H9 (cell line): Measurements from ENCODE around the gene ST6GALNAC2. TPM values are rescaled to one million over a fixed set of nuclear protein-coding genes. Genes with fewer than 3 reads are reported as not detected.

ENCODE experiments used
- DNase-seq: peaks from one replicate; pipeline ENCODE4 v3.0.0-alpha.2; 2017
- H2AFZ ChIP-seq: one replicate; pipeline ENCODE4 v1.6.1; 2013; ENCODE audit warnings: mild to moderate bottlenecking, low read length, control low read depth, moderate library complexity
- H2AK5ac ChIP-seq: 2 replicates; pipeline ENCODE4 v1.6.1; 2013; ENCODE audit warnings: low read length, control low read depth, mixed read lengths; ENCODE audit not compliant: insufficient read length
- H2BK120ac ChIP-seq: one replicate; pipeline ENCODE4 v1.6.1; 2013; ENCODE audit warnings: low read depth, mild to moderate bottlenecking, low read length, control low read depth, inconsistent platforms; ENCODE audit not compliant: poor library complexity, severe bottlenecking
- H2BK12ac ChIP-seq: 2 replicates; pipeline ENCODE4 v1.6.1; 2013; ENCODE audit warnings: low read length, control low read depth, mixed read lengths, low read depth; ENCODE audit not compliant: insufficient read length
- H2BK15ac ChIP-seq: 2 replicates; pipeline ENCODE4 v1.6.1; 2013; ENCODE audit warnings: low read depth, low read length, control low read depth
- H2BK20ac ChIP-seq: one replicate; pipeline ENCODE4 v1.6.1; 2013; ENCODE audit warnings: low read depth, mild to moderate bottlenecking, low read length, control low read depth, inconsistent platforms; ENCODE audit not compliant: poor library complexity, severe bottlenecking
- H2BK5ac ChIP-seq: 2 replicates; pipeline ENCODE4 v1.6.1; 2013; ENCODE audit warnings: low read length, control low read depth, mixed read lengths; ENCODE audit not compliant: insufficient read length
- H3K14ac ChIP-seq: 2 replicates; pipeline ENCODE4 v1.6.1; 2013; ENCODE audit warnings: low read length, control low read depth; ENCODE audit not compliant: insufficient read depth
- H3K18ac ChIP-seq: 2 replicates; pipeline ENCODE4 v1.6.1; 2013; ENCODE audit warnings: low read depth, mild to moderate bottlenecking, mixed read lengths, low read length, control low read depth; ENCODE audit not compliant: insufficient read length
- H3K23ac ChIP-seq: 2 replicates; pipeline ENCODE4 v1.6.1; 2013; ENCODE audit warnings: low read length, control low read depth, mixed read lengths, low read depth; ENCODE audit not compliant: insufficient read length
- H3K23me2 ChIP-seq: 2 replicates; pipeline ENCODE4 v1.6.1; 2013; ENCODE audit warnings: low read depth, mild to moderate bottlenecking, mixed read lengths, low read length, control low read depth; ENCODE audit not compliant: insufficient read length, poor library complexity, severe bottlenecking
- H3K27ac ChIP-seq: 2 replicates; pipeline ENCODE4 v1.5.1; 2013; ENCODE audit warnings: low read length, control low read depth, mixed read lengths, low read depth; ENCODE audit not compliant: insufficient read length
- H3K27me3 ChIP-seq: 2 replicates; pipeline ENCODE4 v1.6.1; 2013; ENCODE audit warnings: low read length, control low read depth, inconsistent platforms; ENCODE audit not compliant: insufficient read depth
- H3K4ac ChIP-seq: 2 replicates; pipeline ENCODE4 v1.6.1; 2013; ENCODE audit warnings: low read depth, mild to moderate bottlenecking, control low read depth, inconsistent platforms, low read length, moderate library complexity
- H3K4me1 ChIP-seq: 2 replicates; pipeline ENCODE4 v1.6.1; 2013; ENCODE audit warnings: low read length, control low read depth, inconsistent platforms; ENCODE audit not compliant: insufficient read depth
- H3K4me2 ChIP-seq: 2 replicates; pipeline ENCODE4 v1.6.1; 2013; ENCODE audit warnings: low read length, control low read depth, mixed read lengths; ENCODE audit not compliant: insufficient read length, insufficient read depth
- H3K56ac ChIP-seq: 2 replicates; pipeline ENCODE4 v1.6.1; 2013; ENCODE audit warnings: low read depth, mild to moderate bottlenecking, mixed read lengths, low read length, control low read depth; ENCODE audit not compliant: insufficient read length
- H3K79me1 ChIP-seq: 2 replicates; pipeline ENCODE4 v1.6.1; 2013; ENCODE audit warnings: low read depth, mild to moderate bottlenecking, moderate library complexity, low read length, control low read depth, inconsistent platforms; ENCODE audit not compliant: insufficient read depth, poor library complexity, severe bottlenecking
- H3K79me2 ChIP-seq: 2 replicates; pipeline ENCODE4 v1.6.1; 2013; ENCODE audit warnings: low read length, control low read depth, inconsistent platforms; ENCODE audit not compliant: insufficient read depth
- H3K9ac ChIP-seq: 2 replicates; pipeline ENCODE4 v1.6.1; 2013; ENCODE audit warnings: low read length, control low read depth, mixed read lengths; ENCODE audit not compliant: insufficient read length; ENCODE audit errors: extremely low read depth
- H3K9me3 ChIP-seq: one replicate; pipeline ENCODE4 v1.6.1; 2013; ENCODE audit warnings: low read depth, low read length, inconsistent platforms; ENCODE audit not compliant: control insufficient read depth
- H3T11ph ChIP-seq: one replicate; pipeline ENCODE4 v1.6.1; 2013; ENCODE audit warnings: mild to moderate bottlenecking, low read length, control low read depth, inconsistent platforms
- H4K20me1 ChIP-seq: one replicate; pipeline ENCODE4 v1.6.1; 2013; ENCODE audit not compliant: control insufficient read depth, insufficient read length, insufficient read depth
- H4K5ac ChIP-seq: 2 replicates; pipeline ENCODE4 v1.6.1; 2013; ENCODE audit warnings: low read depth, mild to moderate bottlenecking, mixed read lengths, low read length, control low read depth; ENCODE audit not compliant: insufficient read length
- H4K8ac ChIP-seq: replicated peaks from 2 replicates; pipeline ENCODE4 v1.6.1; 2013; ENCODE audit warnings: low read length, control low read depth, mixed read lengths, low read depth; ENCODE audit not compliant: insufficient read length
- H4K91ac ChIP-seq: 2 replicates; pipeline ENCODE4 v1.6.1; 2013; ENCODE audit warnings: low read depth, mild to moderate bottlenecking, moderate library complexity, mixed read lengths, low read length, control low read depth; ENCODE audit not compliant: insufficient read length
- H3K27ac Mint-ChIP-seq, 3 experiments: 2 replicates in 2 of 3; 3 replicates in 1 of 3; pipeline ENCODE4 v1.8.0; 2020 to 2021; ENCODE audit warnings: mixed read lengths in 3 of 3, mild to moderate bottlenecking in 1 of 3, moderate library complexity in 1 of 3
- H3K27me3 Mint-ChIP-seq: 2 replicates; pipeline ENCODE4 v1.8.0; 2021; ENCODE audit warnings: low read depth, mild to moderate bottlenecking, moderate library complexity, mixed read lengths
- H3K36me3 Mint-ChIP-seq, 3 experiments: 2 replicates in 2 of 3; 3 replicates in 1 of 3; pipeline ENCODE4 v1.8.0; 2020 to 2021; ENCODE audit warnings: low read depth in 3 of 3, mixed read lengths in 3 of 3; ENCODE audit not compliant: insufficient read depth in 1 of 3
- H3K4me1 Mint-ChIP-seq, 2 experiments: 2 replicates each; pipeline ENCODE4 v1.8.0; 2020; ENCODE audit warnings: mixed read lengths in 2 of 2
- H3K4me3 Mint-ChIP-seq, 2 experiments: 2 replicates in 1 of 2; 3 replicates in 1 of 2; pipeline ENCODE4 v1.8.0; 2020 to 2021; ENCODE audit warnings: mild to moderate bottlenecking in 2 of 2, mixed read lengths in 2 of 2, moderate library complexity in 1 of 2
- H3K9me3 Mint-ChIP-seq, 2 experiments: 2 replicates in 1 of 2; 3 replicates in 1 of 2; pipeline ENCODE4 v1.8.0; 2020; ENCODE audit warnings: mild to moderate bottlenecking in 2 of 2, mixed read lengths in 2 of 2, moderate library complexity in 1 of 2
- WGBS: extraction: QIAGEN DNeasy Blood & Tissue Kit; methylation state at CpG from one replicate; pipeline ENCODE4 v1.1.7; 2013; ENCODE audit warnings: missing lambda C conversion rate, low lambda C conversion rate, mixed read lengths; ENCODE audit not compliant: insufficient read length; ENCODE audit errors: extremely low coverage; 5-methylcytosine and 5-hydroxymethylcytosine counted together
- total RNA-seq: library from RNA; stranded (reverse); gene quantifications from 2 replicates; pipeline ENCODE4 v1.2.1, GENCODE V29; 2021
- TF ChIP-seq, protein P1 (sequence below): fragments of 200-600 bp; sonication (generic); conservative IDR thresholded peaks from 3 replicates; pipeline ENCODE4 v1.8.0; 2021; ENCODE audit warnings: antibody characterized with exemption, mild to moderate bottlenecking

Gene ST6GALNAC2
- total RNA-seq, 1 experiment from 2014 or later = 0.46 TPM

DNA sequence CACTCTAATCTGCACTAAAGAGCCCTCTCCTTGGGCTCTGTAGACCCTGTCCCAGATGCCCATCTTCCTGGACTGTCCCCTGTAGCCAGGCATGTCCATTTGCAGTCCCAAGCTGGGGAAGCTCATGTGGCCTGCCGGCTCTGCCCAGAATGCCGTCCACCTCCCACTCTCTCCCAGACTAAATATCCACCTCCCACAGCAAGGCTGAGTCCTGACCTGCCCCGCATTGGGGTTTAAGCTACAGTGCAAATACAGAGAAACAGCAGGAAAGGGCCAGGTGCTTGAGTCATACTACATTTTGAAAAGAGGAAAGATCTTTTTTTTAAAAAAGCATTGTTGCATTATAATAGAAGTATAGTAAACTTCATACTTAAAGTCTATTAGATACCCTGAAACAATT, 3.0 kb downstream of the ST6GALNAC2 start:
- peaks cover 23 to 35% of the 10 kb centered on the region in 2 experiments for H3K4me1 Mint-ChIP-seq
- Histone ChIP-seq H3K79me2 (no peaks in the 10 kb centered on the region), H3K23ac (no peak overlapping the region), H3K4ac (no peak overlapping the region), H4K8ac (no peak overlapping the region), H2AK5ac (no peak overlapping the region), H2AFZ (no peak overlapping the region), H3K27ac (no peak overlapping the region), H3K56ac (no peak overlapping the region), H3K14ac (no peak overlapping the region), H4K20me1 (peaks cover 2% of the 10 kb centered on the region), H3K18ac (no peak overlapping the region), H2BK20ac (no peak overlapping the region), H3K4me1 (no peaks in the 10 kb centered on the region), H3K4me2 (no peak overlapping the region), H3T11ph (no peak overlapping the region), H4K91ac (no peak overlapping the region), H4K5ac (no peak overlapping the region), H2BK120ac (no peak overlapping the region), H3K9ac (no peak overlapping the region), H3K23me2 (peaks cover 11% of the 10 kb centered on the region), H3K27me3 (peaks cover 32% of the 10 kb centered on the region; the same call in 1 of the 2 replicates), H2BK15ac (no peak overlapping the region), H2BK12ac (no peak overlapping the region), H3K79me1 (no peaks in the 10 kb centered on the region), H2BK5ac (no peak overlapping the region), H3K9me3 (no peaks in the 10 kb centered on the region)
- TF ChIP-seq, protein P1, sequence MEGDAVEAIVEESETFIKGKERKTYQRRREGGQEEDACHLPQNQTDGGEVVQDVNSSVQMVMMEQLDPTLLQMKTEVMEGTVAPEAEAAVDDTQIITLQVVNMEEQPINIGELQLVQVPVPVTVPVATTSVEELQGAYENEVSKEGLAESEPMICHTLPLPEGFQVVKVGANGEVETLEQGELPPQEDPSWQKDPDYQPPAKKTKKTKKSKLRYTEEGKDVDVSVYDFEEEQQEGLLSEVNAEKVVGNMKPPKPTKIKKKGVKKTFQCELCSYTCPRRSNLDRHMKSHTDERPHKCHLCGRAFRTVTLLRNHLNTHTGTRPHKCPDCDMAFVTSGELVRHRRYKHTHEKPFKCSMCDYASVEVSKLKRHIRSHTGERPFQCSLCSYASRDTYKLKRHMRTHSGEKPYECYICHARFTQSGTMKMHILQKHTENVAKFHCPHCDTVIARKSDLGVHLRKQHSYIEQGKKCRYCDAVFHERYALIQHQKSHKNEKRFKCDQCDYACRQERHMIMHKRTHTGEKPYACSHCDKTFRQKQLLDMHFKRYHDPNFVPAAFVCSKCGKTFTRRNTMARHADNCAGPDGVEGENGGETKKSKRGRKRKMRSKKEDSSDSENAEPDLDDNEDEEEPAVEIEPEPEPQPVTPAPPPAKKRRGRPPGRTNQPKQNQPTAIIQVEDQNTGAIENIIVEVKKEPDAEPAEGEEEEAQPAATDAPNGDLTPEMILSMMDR = no peak
- peaks cover 68% of the 10 kb centered on the region for H3K27me3 Mint-ChIP-seq
- peaks cover 2 to 11% of the 10 kb centered on the region in 2 experiments; a peak in 3 of 5 replicates for H3K9me3 Mint-ChIP-seq
- no peaks in the 10 kb centered on the region; a peak in 1 of 7 replicates for H3K36me3 Mint-ChIP-seq
- no CpG with 5 or more reads among the region's 3 CpGs for WGBS
- no peak for DNase-seq
- no peak overlapping the region for H3K4me3 Mint-ChIP-seq
- H3K27ac Mint-ChIP-seq = no peak overlapping the region
